GM12874 (cell line): ENCODE data around the gene ZNF569.

ENCODE experiments used
- CTCF ChIP-seq: IDR thresholded peaks from 2 replicates; pipeline ENCODE4 v1.5.1; 2011; ENCODE audit warnings: low read depth, mild to moderate bottlenecking, control low read depth, low read length, moderate library complexity; ENCODE audit not compliant: insufficient read depth

The ZNF569 gene

GRCh38 chr19:37362733-37363132 is 104.5 kb downstream of the ZNF569 start:
- TF ChIP-seq CTCF: no peak

- TF ChIP-seq CTCF: no peak
Measured at GRCh38 chr19:37361994-37362393, 105.2 kb downstream of the ZNF569 start.
